ENCODE data around the gene SLC4A1AP. TPM values are rescaled to one million over a fixed set of nuclear protein-coding genes. Genes with fewer than 3 reads are reported as not detected.

Gene SLC4A1AP
- total and polyA plus RNA-seq, 2 donors (not counting 1 experiment from before 2014, with no cell fraction given) = 8.9 to 23.1 TPM

GRCh38 chr2:27638037-27638637 lies 25.6 kb upstream of the SLC4A1AP start:
- TF ChIP-seq EZH2 (IDR thresholded peaks at IDR 0.05; ENCODE audit: borderline replicate concordance, insufficient read depth, low read depth, low read length, poor library complexity, severe bottlenecking) (no peak), CTCF (IDR thresholded peaks at IDR 0.05) (no peak)
- H3K27me3 ChIP-seq (replicated peaks in 1 of 4; ENCODE audit: control extremely low read depth in 1 of 4, control insufficient read depth in 3 of 4, insufficient read depth in 4 of 4, low read length in 3 of 4) = no peaks in the 10 kb centered on the region
- Mint-ChIP-seq H3K4me3 (no peak overlapping the region), H3K9me3 (ENCODE audit: insufficient read depth) (no peaks in the 10 kb centered on the region), H3K27ac (no peak overlapping the region), H3K4me1 (no peaks in the 10 kb centered on the region), H3K27me3 (no peaks in the 10 kb centered on the region)
- intact Hi-C loops (cut with micrococcal nuclease) = no loop called here
- ATAC-seq (ENCODE audit: low read depth) (no peak), DNase-seq (no peak)
- no peaks in the 10 kb centered on the region for H3K79me2 ChIP-seq (ENCODE audit: control insufficient read depth, insufficient read depth, low read length)
- H4K20me1 ChIP-seq (ENCODE audit: control insufficient read depth, insufficient read depth, low read length, poor library complexity, severe bottlenecking) = no peaks in the 10 kb centered on the region
- no peak overlapping the region for H3K9ac ChIP-seq (ENCODE audit: low read length)
- ChIA-PET POLR2A (no interaction called here), CTCF (no interaction called here)
- H2AFZ ChIP-seq (ENCODE audit: insufficient read depth, low read depth, low read length, poor library complexity, severe bottlenecking) = no peak overlapping the region
- no peak overlapping the region for H3K27ac ChIP-seq (ENCODE audit: low read length in 2 of 2)
- no CpG with 5 or more reads among the region's 3 CpGs for WGBS (ENCODE audit: insufficient coverage)
- H3K9me3 ChIP-seq (ENCODE audit: control extremely low read depth in 1 of 3, control insufficient read depth in 2 of 3, insufficient read depth in 1 of 3, low read length in 2 of 3) = no peaks in the 10 kb centered on the region
- no peaks in the 10 kb centered on the region for H3K4me1 ChIP-seq (ENCODE audit: control insufficient read depth in 2 of 2, insufficient read depth in 2 of 2, low read length in 2 of 2)
- no peak overlapping the region for H3K4me3 ChIP-seq (ENCODE audit: control extremely low read depth in 1 of 5, extremely low read depth in 1 of 5, insufficient read depth in 1 of 5, low read depth in 2 of 5, low read length in 4 of 5)
- no peak overlapping the region for H3K4me2 ChIP-seq (replicated peaks; ENCODE audit: low read depth, low read length, poor library complexity, severe bottlenecking)
- H3K36me3 ChIP-seq (replicated peaks in 1 of 2; ENCODE audit: control extremely low read depth in 1 of 2, control insufficient read depth in 1 of 2, extremely low read depth in 1 of 2, insufficient read depth in 2 of 2, low read length in 1 of 2) = peaks cover 19 to 79% of the 10 kb centered on the region in 2 experiments

DNA sequence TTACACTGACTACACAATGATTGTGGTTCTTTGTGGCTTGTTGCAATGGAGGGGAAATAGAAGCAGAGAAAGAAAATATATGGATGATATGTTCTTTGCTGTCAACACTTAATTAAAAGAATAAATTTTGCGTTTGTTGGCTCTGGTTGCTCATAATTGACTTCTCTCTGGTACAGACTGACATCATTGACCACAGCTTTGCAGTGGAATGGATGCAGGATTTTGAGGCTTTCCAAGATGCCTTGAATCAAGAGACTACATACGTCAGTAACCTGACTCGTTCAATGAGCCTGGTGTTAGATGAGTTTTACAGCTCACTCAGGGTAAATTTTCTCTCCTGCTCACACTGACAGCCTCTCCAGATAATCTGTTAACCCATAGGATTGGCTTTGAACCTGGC lies 25.0 kb upstream of the SLC4A1AP start:
- Histone ChIP-seq H3K27me3 (replicated peaks in 1 of 4; ENCODE audit: control extremely low read depth in 1 of 4, control insufficient read depth in 3 of 4, insufficient read depth in 4 of 4, low read length in 3 of 4) (no peaks in the 10 kb centered on the region), H2AFZ (ENCODE audit: insufficient read depth, low read depth, low read length, poor library complexity, severe bottlenecking) (no peak overlapping the region), H4K20me1 (ENCODE audit: control insufficient read depth, insufficient read depth, low read length, poor library complexity, severe bottlenecking) (no peaks in the 10 kb centered on the region), H3K4me3 (ENCODE audit: control extremely low read depth in 1 of 5, extremely low read depth in 1 of 5, insufficient read depth in 1 of 5, low read depth in 2 of 5, low read length in 4 of 5) (no peak overlapping the region), H3K27ac (ENCODE audit: low read length in 2 of 2) (no peak overlapping the region), H3K36me3 (replicated peaks in 1 of 2; ENCODE audit: control extremely low read depth in 1 of 2, control insufficient read depth in 1 of 2, extremely low read depth in 1 of 2, insufficient read depth in 2 of 2, low read length in 1 of 2) (peaks cover 19 to 77% of the 10 kb centered on the region in 2 experiments), H3K4me1 (ENCODE audit: control insufficient read depth in 2 of 2, insufficient read depth in 2 of 2, low read length in 2 of 2) (no peaks in the 10 kb centered on the region), H3K4me2 (replicated peaks; ENCODE audit: low read depth, low read length, poor library complexity, severe bottlenecking) (no peak overlapping the region), H3K9ac (ENCODE audit: low read length) (no peak overlapping the region), H3K79me2 (ENCODE audit: control insufficient read depth, insufficient read depth, low read length) (no peaks in the 10 kb centered on the region), H3K9me3 (ENCODE audit: control extremely low read depth in 1 of 3, control insufficient read depth in 2 of 3, insufficient read depth in 1 of 3, low read length in 2 of 3) (no peaks in the 10 kb centered on the region)
- H3K9me3 Mint-ChIP-seq (ENCODE audit: insufficient read depth) = no peaks in the 10 kb centered on the region
- DNase-seq (no peak), ATAC-seq (ENCODE audit: low read depth) (no peak)
- intact Hi-C loops (cut with micrococcal nuclease) = no loop called here
- no peaks in the 10 kb centered on the region for H3K4me1 Mint-ChIP-seq
- H3K27me3 Mint-ChIP-seq = no peaks in the 10 kb centered on the region
- no CpG with 5 or more reads among the region's 3 CpGs for WGBS (ENCODE audit: insufficient coverage)
- H3K27ac Mint-ChIP-seq = no peak overlapping the region
- no peak for TF ChIP-seq EZH2 (IDR thresholded peaks at IDR 0.05; ENCODE audit: borderline replicate concordance, insufficient read depth, low read depth, low read length, poor library complexity, severe bottlenecking)
- TF ChIP-seq CTCF (IDR thresholded peaks at IDR 0.05) = no peak
- ChIA-PET POLR2A (no interaction called here), CTCF (no interaction called here)
- H3K4me3 Mint-ChIP-seq = no peak overlapping the region
